Activated CD4-positive, alpha-beta memory T cell treated with anti-CD3 and anti-CD28 coated beads for 36 hours (primary cell): Measurements from ENCODE around the gene RAPGEFL1. TPM values are rescaled to one million over a fixed set of nuclear protein-coding genes. Genes with fewer than 3 reads are reported as not detected.

ENCODE experiments used
- CTCF ChIA-PET: fragments of 350-600 bp; sonication (Branson Sonifier 250); formaldehyde crosslinking; loops from one replicate; lab custom pipeline; 2021; ENCODE audit warnings: antibody characterized with exemption, inconsistent platforms; lab: Charles Lee
- POLR2A ChIA-PET: fragments of 350-600 bp; sonication (Branson Sonifier 250); formaldehyde crosslinking; loops from one replicate; lab custom pipeline; 2021; ENCODE audit warnings: antibody characterized with exemption; lab: Charles Lee
- DNase-seq: peaks from one replicate; pipeline ENCODE4 v3.0.0-alpha.2; 2020
- H3K27ac Mint-ChIP-seq: one replicate; pipeline ENCODE4 v1.8.0; 2021; ENCODE audit warnings: mixed read lengths
- H3K27me3 Mint-ChIP-seq: one replicate; pipeline ENCODE4 v1.8.0; 2021; ENCODE audit warnings: mixed read lengths
- H3K36me3 Mint-ChIP-seq: one replicate; pipeline ENCODE4 v1.8.0; 2021; ENCODE audit warnings: mixed read lengths
- H3K4me1 Mint-ChIP-seq: one replicate; pipeline ENCODE4 v1.8.0; 2021; ENCODE audit warnings: low read depth, mixed read lengths
- H3K4me3 Mint-ChIP-seq: one replicate; pipeline ENCODE4 v1.8.0; 2021; ENCODE audit warnings: mild to moderate bottlenecking, mixed read lengths
- H3K9me3 Mint-ChIP-seq: one replicate; pipeline ENCODE4 v1.8.0; 2021; ENCODE audit warnings: mixed read lengths
- intact Hi-C: fragments of 100-400 bp; cut with micrococcal nuclease; formaldehyde crosslinking; loops from one replicate; pipeline ENCODE4 v1.15.1; 2023
- microRNA-seq: library from miRNA; unstranded; fragments of <30 nt; microRNA quantifications from one replicate; pipeline ENCODE4 v1.2.0, GENCODE V29; 2022; ENCODE audit warnings: borderline number of aligned reads, borderline microRNAs expressed, borderline replicate concordance
- total RNA-seq, 2 experiments: library from RNA; stranded (reverse); gene quantifications; one replicate each; pipeline ENCODE4 v1.2.3, GENCODE V29; 2021

The RAPGEFL1 gene
- total RNA-seq, 2 experiments from 2014 or later, result 4.9 to 6.1 TPM

DNA sequence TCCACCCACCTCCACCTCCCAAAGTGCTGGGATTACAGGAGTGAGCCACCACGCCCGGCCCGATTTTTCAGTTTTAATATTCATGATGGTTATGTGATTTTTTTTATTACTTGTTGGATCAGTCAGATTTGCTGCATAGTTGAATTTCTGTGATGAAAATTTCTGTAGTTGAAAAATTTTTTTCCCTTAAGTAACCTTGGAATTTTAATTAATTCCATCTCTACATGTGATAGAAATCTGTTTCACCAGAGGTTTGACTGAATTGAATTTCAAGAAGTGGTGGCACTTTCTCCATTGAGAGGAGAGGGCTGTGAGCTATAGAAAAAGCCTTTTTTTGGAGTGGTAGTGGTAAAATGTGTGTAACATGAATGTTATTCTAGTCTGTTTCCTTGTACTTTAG is 66.5 kb downstream of the RAPGEFL1 start:
- intact Hi-C loops, result no loop called here
- Mint-ChIP-seq H3K36me3 (peaks cover 2% of the 10 kb centered on the region), H3K4me3 (no peak overlapping the region), H3K9me3 (no peaks in the 10 kb centered on the region), H3K4me1 (peaks cover 26% of the 10 kb centered on the region), H3K27me3 (no peaks in the 10 kb centered on the region), H3K27ac (no peak overlapping the region)
- POLR2A ChIA-PET, result interaction anchor here (0.5 kb wide), 1 partner anchor 7 kb away, joined by 4 read pairs; no protein-coding TSS in a partner anchor
- CTCF ChIA-PET, result interaction anchor here (1.0 kb wide), 1 partner anchor 216 kb away, joined by 3 read pairs; no protein-coding TSS in a partner anchor
- no peak for DNase-seq

DNA sequence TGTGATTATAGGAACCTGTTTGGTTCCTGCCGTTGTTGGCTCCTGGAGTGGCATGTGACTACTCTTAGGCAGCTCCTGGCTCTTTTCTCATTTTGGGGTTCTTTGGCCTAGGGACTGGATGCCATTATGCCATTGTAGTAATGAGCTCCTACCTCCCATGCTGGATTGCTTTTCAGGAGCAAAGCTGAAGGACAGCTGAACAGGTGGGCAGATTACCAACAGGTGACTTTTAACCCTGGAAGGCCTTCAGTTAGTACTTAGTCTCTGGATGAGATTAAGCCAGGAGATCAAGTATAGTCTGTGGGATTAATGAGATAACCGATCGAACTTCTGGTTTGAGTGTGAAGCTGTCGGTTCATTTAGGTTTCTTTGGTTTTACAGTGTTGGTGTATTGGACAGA is 67.0 kb downstream of the RAPGEFL1 start:
- no peaks in the 10 kb centered on the region for H3K9me3 Mint-ChIP-seq
- H3K4me1 Mint-ChIP-seq, result peaks cover 29% of the 10 kb centered on the region
- H3K36me3 Mint-ChIP-seq, result peaks cover 2% of the 10 kb centered on the region
- intact Hi-C loops, result no loop called here
- H3K27me3 Mint-ChIP-seq, result no peaks in the 10 kb centered on the region
- ChIA-PET CTCF (interaction anchor here (1.0 to 1.4 kb wide), 2 partner anchors 42 to 217 kb away, joined by 3 to 5 read pairs; no protein-coding TSS in a partner anchor), POLR2A (interaction anchor here (0.5 kb wide), 1 partner anchor 8 kb away, joined by 4 read pairs; no protein-coding TSS in a partner anchor)
- H3K4me3 Mint-ChIP-seq, result no peak overlapping the region
- DNase-seq, result no peak
- H3K27ac Mint-ChIP-seq, result no peak overlapping the region

Small RNA genes lying within 50 kb of the gene (microRNA-seq; reads per million reads assigned to microRNA genes)
- 5.9 reads per million, percentile 20 among the genes with 10 or more reads in this experiment for gene MIR6866
- not detected for gene MIR6867

Other genes with a start within 250 kb of the RAPGEFL1 start
- 10 to 100 TPM; 53.7 to 58.3 TPM for gene ORMDL3, start 249.9 kb upstream of the RAPGEFL1 start, total RNA-seq
- not detected for gene LRRC3C, start 249.7 kb upstream of the RAPGEFL1 start, total RNA-seq
- under 1 TPM; 0.64 to 0.87 TPM for gene GSDMA, start 214.5 kb upstream of the RAPGEFL1 start, total RNA-seq
- 100 to 1,000 TPM; 120 to 124 TPM for gene PSMD3, start 196.7 kb upstream of the RAPGEFL1 start, total RNA-seq
- not detected for gene CSF3, start 162.0 kb upstream of the RAPGEFL1 start, total RNA-seq
- 10 to 100 TPM; 89.2 to 99.9 TPM for gene MED24, start 123.1 kb upstream of the RAPGEFL1 start, total RNA-seq
- 10 to 100 TPM; 12.5 to 13.4 TPM for gene THRA, start 114.5 kb upstream of the RAPGEFL1 start, total RNA-seq
- 1 to 10 TPM; 6.7 to 7.3 TPM for gene NR1D1, start 76.9 kb upstream of the RAPGEFL1 start, total RNA-seq
- 10 to 100 TPM; 77.9 to 80.6 TPM for gene MSL1, start 55.5 kb upstream of the RAPGEFL1 start, total RNA-seq
- 100 to 1,000 TPM in 1 of 2 experiments, 10 to 100 TPM in 1; 96.1 to 102 TPM for gene CASC3, start 36.9 kb upstream of the RAPGEFL1 start, total RNA-seq
- gene WIPF2, start 41.8 kb downstream of the RAPGEFL1 start, total RNA-seq, result 10 to 100 TPM; 19.0 to 20.6 TPM
- gene CDC6, start 110.4 kb downstream of the RAPGEFL1 start, total RNA-seq, result 10 to 100 TPM; 95.6 to 95.7 TPM
- gene RARA, start 131.7 kb downstream of the RAPGEFL1 start, total RNA-seq, result 10 to 100 TPM; 31.2 TPM
- gene GJD3, start 187.3 kb downstream of the RAPGEFL1 start, total RNA-seq, result under 1 TPM in 1 of 2 experiments, not detected in 1; 0.27 TPM
- 100 to 1,000 TPM; 301 to 311 TPM for gene TOP2A, start 240.4 kb downstream of the RAPGEFL1 start, total RNA-seq